ENCODE measurements around the gene CACNA1F. TPM values are rescaled to one million over a fixed set of nuclear protein-coding genes. Genes with fewer than 3 reads are reported as not detected.

Gene CACNA1F
- total RNA-seq, 2 experiments from 2014 or later = 0.11 to 0.18 TPM

DNA sequence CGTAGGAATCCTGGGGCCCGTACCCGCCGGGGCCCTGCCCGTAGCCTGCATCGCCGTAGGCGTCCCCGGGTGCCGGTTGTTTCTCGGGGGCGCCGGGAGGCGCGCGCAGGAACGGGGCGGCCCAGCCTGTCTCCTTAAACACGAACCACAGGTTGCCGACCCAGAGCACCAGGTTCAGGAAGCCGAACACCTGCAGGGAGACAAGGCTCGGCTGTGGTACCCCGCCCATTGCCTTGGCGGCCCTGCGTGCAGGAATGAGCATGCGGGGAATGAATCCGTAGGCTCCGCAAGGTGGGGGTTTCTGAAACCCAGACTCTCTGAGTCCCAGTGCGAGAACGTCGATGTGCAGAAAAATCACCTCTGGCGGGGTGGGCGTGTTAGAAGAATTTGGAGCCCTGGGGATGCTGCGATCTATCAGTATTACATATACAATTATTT is 41.5 kb downstream of the CACNA1F start:
- H3K4me3 Mint-ChIP-seq = peak overlapping the region; percentile 89
- no peaks in the 10 kb centered on the region for H3K9me3 Mint-ChIP-seq (ENCODE audit: insufficient read depth)
- peak overlapping the region; percentile 93 for H3K27ac Mint-ChIP-seq
- no peak for ATAC-seq
- H3K36me3 Mint-ChIP-seq (ENCODE audit: low read depth) = no peaks in the 10 kb centered on the region
- CTCF ChIA-PET = interaction anchor here (0.8 to 2.5 kb wide), 9 partner anchors 11 to 687 kb away, joined by 3 to 14 read pairs (median 7); partner anchors contain the start of gene USP27X
- DNase-seq = peak; percentile 44
- POLR2A ChIA-PET = interaction anchor here (0.6 kb wide), 1 partner anchor 189 kb away, joined by 3 read pairs; no protein-coding TSS in a partner anchor
- peaks cover 42% of the 10 kb centered on the region for H3K4me1 Mint-ChIP-seq (ENCODE audit: low read depth)
- no peaks in the 10 kb centered on the region for H3K27me3 Mint-ChIP-seq (ENCODE audit: low read depth)

DNA sequence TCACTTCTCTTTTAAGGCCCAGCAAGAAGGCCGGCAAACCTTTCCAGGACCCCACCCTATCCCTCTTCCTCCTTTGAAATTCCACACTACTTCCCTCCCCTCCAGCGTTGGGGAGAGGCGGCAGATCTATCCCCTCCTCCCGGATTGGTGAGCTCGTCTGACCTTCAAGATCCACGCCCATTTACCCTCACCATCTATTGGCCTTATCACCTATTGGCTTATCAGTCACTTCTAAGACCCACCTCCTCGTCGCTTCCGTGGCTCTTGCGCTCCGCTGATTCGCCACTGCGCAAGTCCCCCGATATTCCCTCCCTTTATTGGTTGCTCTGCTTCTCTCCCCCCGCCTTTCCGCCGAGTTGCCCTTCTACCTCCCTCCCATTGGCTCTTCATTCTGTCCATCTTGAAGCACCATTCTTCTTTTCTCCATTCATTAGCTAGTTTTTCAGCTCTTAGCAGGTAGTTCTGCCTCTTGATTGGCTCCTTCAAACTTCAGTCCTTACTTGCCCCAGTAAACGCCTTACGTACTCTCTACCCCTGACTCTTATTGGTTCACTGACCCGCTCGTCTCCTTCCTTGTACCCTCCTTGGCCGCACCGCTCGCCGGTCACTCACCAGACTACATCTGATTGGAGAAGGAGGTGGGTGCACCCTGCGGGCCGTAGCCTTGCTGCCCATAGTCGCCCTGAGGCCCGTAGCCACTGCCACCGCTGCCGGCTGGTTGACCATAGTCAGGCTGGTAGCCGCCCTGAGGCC is 42.1 kb downstream of the CACNA1F start:
- H3K9me3 Mint-ChIP-seq (ENCODE audit: insufficient read depth) = no peaks in the 10 kb centered on the region
- H3K27ac Mint-ChIP-seq = peak overlapping the region; percentile 93
- no peaks in the 10 kb centered on the region for H3K27me3 Mint-ChIP-seq (ENCODE audit: low read depth)
- peaks cover 45% of the 10 kb centered on the region for H3K4me1 Mint-ChIP-seq (ENCODE audit: low read depth)
- CTCF ChIA-PET = interaction anchor here (0.6 to 2.1 kb wide), 11 partner anchors 10 to 563 kb away, joined by 3 to 7 read pairs (median 4); partner anchors contain the start of gene PLP2
- H3K36me3 Mint-ChIP-seq (ENCODE audit: low read depth) = no peaks in the 10 kb centered on the region
- ATAC-seq = peak; percentile 94
- peak overlapping the region; percentile 89 for H3K4me3 Mint-ChIP-seq
- DNase-seq = peak; percentile 93
- POLR2A ChIA-PET = interaction anchor here (0.8 to 1.0 kb wide), 2 partner anchors 76 to 82 kb away, joined by 3 to 6 read pairs; no protein-coding TSS in a partner anchor

DNA sequence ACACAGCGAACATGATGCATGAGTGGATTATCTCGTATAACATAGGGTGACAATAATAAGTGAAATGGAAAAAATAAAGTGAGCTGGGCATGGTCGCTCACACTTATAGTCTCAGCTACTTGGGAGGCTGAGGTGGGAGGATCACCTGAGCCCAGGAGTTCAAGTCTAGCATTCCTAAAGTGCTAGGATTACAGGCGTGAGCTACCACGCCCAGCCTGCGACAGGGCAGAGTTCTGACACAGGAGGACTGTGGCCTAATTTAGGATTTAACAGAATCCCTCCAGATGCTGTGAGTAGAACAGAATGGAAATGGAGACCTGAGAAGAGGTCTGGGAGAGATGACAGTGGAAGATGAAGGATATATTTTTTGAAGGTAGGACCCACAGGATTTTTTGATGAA is 43.5 kb downstream of the CACNA1F start:
- POLR2A ChIA-PET = no interaction called here
- no peak for ATAC-seq
- Mint-ChIP-seq H3K36me3 (ENCODE audit: low read depth) (no peaks in the 10 kb centered on the region), H3K4me1 (ENCODE audit: low read depth) (peaks cover 49% of the 10 kb centered on the region), H3K4me3 (peak overlapping the region; percentile 89), H3K9me3 (ENCODE audit: insufficient read depth) (no peaks in the 10 kb centered on the region), H3K27me3 (ENCODE audit: low read depth) (no peaks in the 10 kb centered on the region), H3K27ac (peak overlapping the region; percentile 93)
- CTCF ChIA-PET = no interaction called here
- DNase-seq = no peak

DNA sequence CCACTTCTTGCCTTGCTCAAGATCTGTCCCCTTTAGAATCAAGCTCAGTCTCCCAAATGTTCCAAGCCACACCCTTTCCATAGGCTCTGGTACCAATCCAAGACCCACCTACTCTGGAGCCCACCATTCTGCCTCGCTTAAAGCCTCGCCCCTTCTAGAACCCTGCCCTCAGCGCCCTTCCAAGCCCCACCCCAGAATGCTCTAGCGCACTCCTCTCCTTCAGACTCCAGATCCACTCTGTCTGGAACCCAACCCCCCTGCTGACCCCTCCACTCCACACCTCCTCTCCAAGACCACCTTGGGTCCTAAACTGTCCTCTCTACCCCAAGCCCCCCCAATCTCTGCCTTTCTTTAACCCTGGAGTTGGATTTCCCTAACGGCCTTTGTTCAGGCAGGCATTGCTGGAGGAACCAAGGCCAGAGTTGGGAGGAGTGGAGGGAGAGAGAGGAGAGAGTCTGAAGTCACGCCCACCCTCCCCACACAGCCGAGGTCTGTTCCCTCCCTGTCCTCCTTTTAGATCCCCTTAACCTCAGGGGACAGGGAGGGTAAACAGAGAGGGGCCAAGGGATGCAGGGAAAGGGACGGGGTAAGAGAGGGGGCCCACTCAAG is 44.6 kb downstream of the CACNA1F start:
- H3K36me3 Mint-ChIP-seq (ENCODE audit: low read depth) = peaks cover 1% of the 10 kb centered on the region
- H3K4me3 Mint-ChIP-seq = no peak overlapping the region
- DNase-seq = no peak
- ATAC-seq = no peak
- POLR2A ChIA-PET = no interaction called here
- H3K9me3 Mint-ChIP-seq (ENCODE audit: insufficient read depth) = no peaks in the 10 kb centered on the region
- CTCF ChIA-PET = no interaction called here
- peaks cover 53% of the 10 kb centered on the region for H3K4me1 Mint-ChIP-seq (ENCODE audit: low read depth)
- no peaks in the 10 kb centered on the region for H3K27me3 Mint-ChIP-seq (ENCODE audit: low read depth)
- H3K27ac Mint-ChIP-seq = no peak overlapping the region

DNA sequence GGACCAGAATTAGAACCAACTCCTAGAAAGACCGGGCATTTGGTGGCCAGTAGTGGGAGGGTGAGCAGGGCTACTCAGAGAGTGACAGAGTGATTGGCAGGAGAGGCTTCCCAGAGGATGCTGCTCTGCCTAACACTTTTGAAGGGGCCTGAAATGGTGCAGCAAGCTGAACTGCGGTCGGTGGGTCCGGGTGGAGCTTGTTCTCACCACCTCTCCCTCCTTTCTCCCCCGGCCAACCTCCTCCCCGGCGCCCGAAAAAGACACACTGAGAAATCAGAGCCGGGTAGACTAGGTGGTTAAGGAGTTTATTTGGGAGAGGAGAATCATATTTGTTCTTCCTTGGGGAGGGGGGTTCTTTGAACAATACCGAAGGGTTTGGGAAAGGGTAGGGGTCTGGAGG is 45.6 kb downstream of the CACNA1F start:
- Mint-ChIP-seq H3K9me3 (ENCODE audit: insufficient read depth) (no peaks in the 10 kb centered on the region), H3K27me3 (ENCODE audit: low read depth) (no peaks in the 10 kb centered on the region), H3K4me1 (ENCODE audit: low read depth) (peaks cover 43% of the 10 kb centered on the region), H3K4me3 (no peak overlapping the region), H3K36me3 (ENCODE audit: low read depth) (peaks cover 5% of the 10 kb centered on the region), H3K27ac (no peak overlapping the region)
- ChIA-PET POLR2A (no interaction called here), CTCF (interaction anchor here (1.6 kb wide), 1 partner anchor 14 kb away, joined by 4 read pairs; no protein-coding TSS in a partner anchor)
- DNase-seq (no peak), ATAC-seq (no peak)

DNA sequence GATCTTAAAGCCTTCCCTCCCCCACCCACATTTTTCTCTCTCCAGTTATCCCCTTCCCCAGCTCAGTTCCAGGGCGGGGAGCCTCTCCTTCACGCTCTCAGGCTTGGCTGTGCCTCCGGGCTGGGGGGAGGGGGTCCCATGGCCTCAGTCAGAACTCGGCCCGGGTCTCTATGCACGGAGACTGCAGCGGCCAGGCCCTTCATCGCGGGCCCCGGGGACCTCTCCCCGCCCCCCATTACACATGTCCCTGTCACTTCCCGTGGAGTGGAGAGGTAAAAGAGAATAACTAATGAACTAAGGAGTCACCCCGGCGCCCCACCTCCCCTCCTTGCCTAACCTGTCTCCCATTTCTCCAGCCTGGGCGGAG is 46.1 kb downstream of the CACNA1F start:
- no peak for DNase-seq
- Mint-ChIP-seq H3K27me3 (ENCODE audit: low read depth) (no peaks in the 10 kb centered on the region), H3K27ac (no peak overlapping the region), H3K4me3 (peak overlapping the region; percentile 25), H3K4me1 (ENCODE audit: low read depth) (peaks cover 39% of the 10 kb centered on the region), H3K36me3 (ENCODE audit: low read depth) (peaks cover 9% of the 10 kb centered on the region), H3K9me3 (ENCODE audit: insufficient read depth) (no peaks in the 10 kb centered on the region)
- ChIA-PET CTCF (interaction anchor here (1.6 kb wide), 1 partner anchor 14 kb away, joined by 4 read pairs; no protein-coding TSS in a partner anchor), POLR2A (no interaction called here)
- no peak for ATAC-seq

DNA sequence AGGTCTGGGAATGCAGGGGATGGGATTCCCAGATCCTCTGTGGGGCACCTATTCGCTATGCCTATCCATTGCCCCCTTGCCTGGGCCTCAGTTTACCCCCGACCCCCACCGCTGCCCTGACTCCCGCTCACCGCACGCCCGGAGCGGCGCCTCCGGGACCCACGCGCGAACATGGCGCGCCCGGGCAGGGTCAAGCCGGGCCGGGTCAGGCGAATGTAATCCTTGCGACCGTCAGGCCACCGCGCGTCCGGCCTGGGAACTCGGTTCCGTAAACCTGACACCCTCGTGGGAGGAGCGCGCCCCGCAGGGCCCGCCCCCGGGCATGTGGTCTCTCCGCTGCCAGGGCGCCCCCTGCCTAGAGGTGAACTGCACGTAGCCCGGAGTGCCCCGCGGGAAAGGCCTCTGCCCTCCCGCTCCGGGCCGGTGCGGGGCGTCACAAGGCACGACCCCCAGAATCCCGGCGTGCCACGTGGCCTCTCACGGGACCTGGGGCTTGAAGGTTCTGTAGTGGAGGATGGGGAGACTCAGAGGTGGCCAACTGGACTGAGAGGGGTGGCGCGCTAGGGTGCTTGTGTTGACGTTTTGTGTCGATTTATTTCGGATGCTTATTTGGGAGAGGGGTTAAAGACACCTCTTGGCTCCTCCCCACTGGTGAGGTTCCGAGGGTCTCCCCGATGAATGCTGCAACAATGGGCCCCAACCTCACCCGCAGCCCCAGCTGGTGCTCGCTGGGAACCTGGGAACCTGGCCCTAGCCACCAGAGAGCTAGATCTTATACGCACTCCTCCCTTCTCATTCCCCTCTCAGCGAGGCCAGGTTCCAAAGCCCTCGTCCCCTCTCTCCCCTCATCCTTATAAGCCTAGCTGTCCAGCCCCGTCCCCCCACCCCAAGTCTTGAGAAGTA is 46.8 kb downstream of the CACNA1F start, which contains the start of gene PRICKLE3:
Gene PRICKLE3, minus strand, starts transcription at position 249 of the 903 bp plus-strand sequence. Its CDS starts 76 bp downstream, at position 173.
- Mint-ChIP-seq H3K36me3 (ENCODE audit: low read depth) (peaks cover 9% of the 10 kb centered on the region), H3K27me3 (ENCODE audit: low read depth) (no peaks in the 10 kb centered on the region), H3K27ac (peak within 1 kb of the TSS; percentile 69), H3K9me3 (ENCODE audit: insufficient read depth) (no peaks in the 10 kb centered on the region), H3K4me1 (ENCODE audit: low read depth) (peaks cover 39% of the 10 kb centered on the region), H3K4me3 (peak within 1 kb of the TSS; percentile 82)
- ATAC-seq = peak; percentile 28
- CTCF ChIA-PET = interaction anchor here (1.6 kb wide), 1 partner anchor 13 kb away, joined by 4 read pairs; no protein-coding TSS in a partner anchor
- DNase-seq = peak; percentile 79
- POLR2A ChIA-PET = no interaction called here

DNA sequence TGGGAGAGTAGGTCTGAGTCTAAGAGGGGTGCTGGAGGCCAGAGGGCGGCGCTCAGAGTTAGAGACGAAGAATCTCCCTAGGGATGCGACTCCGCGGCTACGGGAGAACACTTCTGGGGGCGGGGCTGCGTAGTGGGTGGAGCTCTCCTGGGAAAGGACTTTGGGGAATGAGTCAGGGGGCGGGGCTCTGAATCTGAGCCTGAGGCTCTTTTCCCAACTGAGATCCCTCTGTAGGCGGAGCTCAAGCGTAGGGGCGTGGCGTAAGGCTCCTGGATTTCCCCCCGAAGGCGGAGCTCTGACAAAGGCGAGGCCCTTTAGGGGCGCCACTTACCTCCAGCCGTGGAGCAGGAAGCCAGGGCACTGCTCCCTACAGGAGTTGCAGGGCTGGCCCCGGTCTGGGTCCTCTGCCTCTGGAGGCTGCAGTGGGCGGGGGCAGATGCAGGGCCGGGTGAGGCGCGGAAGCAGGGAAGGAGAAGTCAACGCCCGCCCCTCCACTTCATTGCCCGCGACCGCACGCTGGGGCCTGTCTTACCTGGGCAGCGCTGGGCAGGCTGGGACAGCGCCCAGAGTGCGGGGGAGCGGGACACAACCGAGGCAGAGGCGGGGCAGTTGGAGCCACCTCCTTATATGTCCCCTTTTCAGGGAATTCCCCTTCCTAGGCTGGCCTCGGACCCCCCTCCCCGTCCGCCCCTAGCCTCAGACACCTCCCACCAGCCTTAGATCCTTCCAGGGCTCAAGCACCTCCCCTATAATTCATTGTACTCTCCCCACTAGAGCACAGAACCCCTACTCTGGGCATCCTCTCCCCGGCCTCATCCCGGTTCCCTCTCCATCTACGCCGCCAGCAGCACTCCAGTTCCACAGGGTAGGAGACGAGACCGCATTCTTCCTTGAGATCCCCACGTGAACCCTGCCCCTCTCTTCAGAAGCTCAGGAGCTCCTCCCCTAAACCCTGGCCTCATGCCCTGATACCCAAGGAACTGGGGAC is 48.6 kb downstream of the CACNA1F start:
- Mint-ChIP-seq H3K4me3 (peak overlapping the region; percentile 82), H3K4me1 (ENCODE audit: low read depth) (peaks cover 36% of the 10 kb centered on the region), H3K27me3 (ENCODE audit: low read depth) (no peaks in the 10 kb centered on the region), H3K36me3 (ENCODE audit: low read depth) (peaks cover 19% of the 10 kb centered on the region), H3K27ac (peak overlapping the region; percentile 69), H3K9me3 (ENCODE audit: insufficient read depth) (no peaks in the 10 kb centered on the region)
- DNase-seq (peak; percentile 47), ATAC-seq (peak; percentile 62)
- CTCF ChIA-PET = interaction anchor here (0.8 to 1.2 kb wide), 2 partner anchors 8 to 29 kb away, joined by 3 read pairs; no protein-coding TSS in a partner anchor
- POLR2A ChIA-PET = no interaction called here

DNA sequence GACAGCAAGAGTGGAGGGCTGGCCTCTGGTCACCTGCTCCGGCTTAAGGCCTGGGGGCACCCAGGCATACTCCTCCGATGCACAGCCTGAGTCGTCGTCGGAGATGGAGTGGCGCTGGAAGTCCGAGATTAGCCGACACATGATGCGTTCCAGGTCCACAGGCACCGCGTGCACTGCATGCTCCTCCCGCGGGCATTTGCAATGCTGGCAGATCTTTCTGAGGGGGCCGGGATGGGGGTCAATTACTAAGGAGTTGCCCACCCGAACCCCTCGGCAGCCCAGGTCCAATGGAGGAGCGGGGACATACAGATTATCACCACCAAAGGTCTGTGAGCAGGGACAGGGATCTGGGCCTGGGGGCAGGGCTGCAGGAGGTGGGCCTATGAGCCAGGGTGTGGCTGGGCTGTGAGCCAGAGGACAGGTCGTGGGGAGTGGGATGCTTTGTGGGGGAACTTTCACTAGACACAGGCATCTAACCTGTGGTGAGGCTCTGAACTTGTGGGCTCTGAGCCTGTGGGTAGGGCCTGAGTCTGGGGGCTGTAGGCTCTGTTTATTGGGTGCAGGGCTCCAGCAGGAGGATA is 49.3 kb downstream of the CACNA1F start:
- Mint-ChIP-seq H3K27ac (no peak overlapping the region), H3K4me1 (ENCODE audit: low read depth) (peaks cover 36% of the 10 kb centered on the region), H3K4me3 (peak overlapping the region; percentile 82), H3K36me3 (ENCODE audit: low read depth) (peaks cover 25% of the 10 kb centered on the region), H3K27me3 (ENCODE audit: low read depth) (no peaks in the 10 kb centered on the region), H3K9me3 (ENCODE audit: insufficient read depth) (no peaks in the 10 kb centered on the region)
- POLR2A ChIA-PET = no interaction called here
- DNase-seq (no peak), ATAC-seq (no peak)
- CTCF ChIA-PET = interaction anchor here (0.8 to 1.2 kb wide), 2 partner anchors 9 to 28 kb away, joined by 3 read pairs; no protein-coding TSS in a partner anchor

DNA sequence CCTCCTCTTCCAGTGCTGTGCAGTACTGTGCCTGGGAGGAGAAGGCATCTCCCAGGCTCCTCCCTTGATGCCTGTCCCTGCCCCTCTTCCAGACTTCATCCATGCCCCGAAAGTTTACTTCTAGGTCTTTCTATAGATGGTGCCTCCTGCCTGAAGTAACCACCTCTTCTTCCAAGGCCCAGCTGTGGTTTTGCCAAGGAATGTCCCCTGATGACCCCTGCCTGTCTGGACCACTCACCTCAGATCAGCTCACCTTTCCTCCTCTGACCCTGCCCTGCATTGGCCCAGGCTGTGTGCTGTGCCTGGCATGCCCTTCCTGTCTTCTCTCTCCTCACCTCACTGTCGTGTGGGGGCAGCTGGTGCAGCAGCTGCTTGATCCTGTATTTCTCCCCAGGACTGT is 53.8 kb downstream of the CACNA1F start:
- ChIA-PET CTCF (no interaction called here), POLR2A (no interaction called here)
- peak overlapping the region; percentile 57 for H3K27ac Mint-ChIP-seq

More for the DNA sequence above, 53.8 kb downstream of the CACNA1F start:
- no peaks in the 10 kb centered on the region for H3K27me3 Mint-ChIP-seq (ENCODE audit: low read depth)
- DNase-seq = no peak
- H3K4me1 Mint-ChIP-seq (ENCODE audit: low read depth) = peaks cover 34% of the 10 kb centered on the region
- peaks cover 55% of the 10 kb centered on the region for H3K36me3 Mint-ChIP-seq (ENCODE audit: low read depth)
- no peaks in the 10 kb centered on the region for H3K9me3 Mint-ChIP-seq (ENCODE audit: insufficient read depth)
- no peak overlapping the region for H3K4me3 Mint-ChIP-seq
- ATAC-seq = no peak
